HG03159 (cell line): ENCODE measurements around the gene PSMC4.
A peak's percentile ranks its signal among the peaks of the same experiment; 100 is the strongest.

Experiments
- ATAC-seq: cut with Tn5 transposase; IDR thresholded peaks from one replicate; pipeline ENCODE4 v1.9.1; 2021; ENCODE audit warnings: mild to moderate bottlenecking, moderate library complexity; ENCODE audit not compliant: unreplicated experiment

PSMC4 gene

DNA sequence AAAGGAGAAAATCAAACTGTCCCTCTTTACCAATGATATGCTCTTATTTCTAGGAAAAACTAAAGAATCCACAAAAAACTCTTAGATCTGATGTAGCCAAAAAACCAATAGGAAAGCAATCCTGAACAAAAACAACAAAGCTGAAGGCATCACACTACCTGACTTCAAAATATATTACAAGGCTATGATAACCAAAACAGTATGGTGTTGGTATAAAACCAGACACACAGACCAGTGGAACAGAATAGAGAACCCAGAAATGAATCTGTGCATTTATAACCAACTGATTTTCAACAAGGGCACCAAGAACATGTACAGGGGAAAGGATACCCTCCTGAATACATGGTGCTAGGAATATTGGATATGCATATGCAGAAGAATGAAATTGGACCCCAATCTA is 16.2 kb downstream of the PSMC4 start:
- no peak for ATAC-seq

DNA sequence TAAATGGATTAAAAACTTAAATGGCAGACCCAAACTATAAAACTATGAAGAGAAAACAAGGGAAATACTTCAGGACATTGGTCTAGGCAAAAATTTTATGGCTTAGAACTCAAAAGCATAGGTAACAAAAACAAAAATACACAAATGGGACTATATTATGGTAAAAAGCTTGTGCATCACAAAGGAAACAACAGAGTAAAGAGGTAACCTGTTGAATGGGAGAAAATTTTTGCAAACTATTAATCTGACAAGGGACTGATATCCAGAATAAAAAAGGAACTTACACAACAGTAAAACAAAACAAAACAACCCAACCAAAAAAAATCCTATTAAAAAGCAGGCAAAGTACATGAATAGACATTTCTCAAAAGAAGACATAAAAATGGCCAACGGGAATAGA is 16.6 kb downstream of the PSMC4 start:
- ATAC-seq = no peak

DNA sequence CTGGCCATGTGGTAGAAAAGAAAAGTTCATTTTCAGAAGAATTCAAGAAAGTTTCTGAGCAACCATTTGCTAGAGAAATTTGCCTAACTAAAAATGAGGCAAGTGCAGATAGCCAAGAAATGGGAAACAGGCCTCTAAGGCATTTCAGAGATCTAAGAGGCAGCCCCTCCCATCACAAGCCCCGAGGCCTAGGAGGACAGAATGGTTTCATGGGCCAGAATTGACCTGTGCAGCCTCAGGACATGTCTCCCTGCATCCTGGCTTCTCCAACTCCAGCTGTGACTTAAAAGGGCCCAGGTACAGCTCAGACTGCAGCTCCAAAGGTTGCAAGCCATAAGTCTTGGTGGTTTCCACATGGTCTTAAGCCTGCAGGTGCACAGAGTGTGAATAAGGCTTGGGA is 22.6 kb downstream of the PSMC4 start:
- ATAC-seq = no peak

DNA sequence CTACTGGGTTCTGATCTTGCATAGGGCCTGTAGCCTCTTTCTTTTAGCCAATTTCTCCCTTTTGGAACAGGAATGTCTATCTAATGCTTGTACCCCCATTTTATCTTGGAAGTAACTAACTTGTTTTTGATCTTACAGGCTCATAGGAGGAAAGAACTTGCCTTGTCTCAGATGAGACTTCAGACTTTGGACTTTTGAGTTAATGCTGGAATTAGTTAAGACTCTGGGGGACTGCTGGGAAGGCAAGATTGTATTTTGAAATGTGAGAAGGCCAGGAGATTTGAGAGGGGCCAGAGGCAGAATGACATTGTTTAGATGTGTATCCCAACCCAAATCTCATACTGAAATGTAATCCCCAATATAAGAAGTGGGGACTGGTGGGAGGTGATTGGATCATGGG is 23.4 kb downstream of the PSMC4 start:
- ATAC-seq = no peak

DNA sequence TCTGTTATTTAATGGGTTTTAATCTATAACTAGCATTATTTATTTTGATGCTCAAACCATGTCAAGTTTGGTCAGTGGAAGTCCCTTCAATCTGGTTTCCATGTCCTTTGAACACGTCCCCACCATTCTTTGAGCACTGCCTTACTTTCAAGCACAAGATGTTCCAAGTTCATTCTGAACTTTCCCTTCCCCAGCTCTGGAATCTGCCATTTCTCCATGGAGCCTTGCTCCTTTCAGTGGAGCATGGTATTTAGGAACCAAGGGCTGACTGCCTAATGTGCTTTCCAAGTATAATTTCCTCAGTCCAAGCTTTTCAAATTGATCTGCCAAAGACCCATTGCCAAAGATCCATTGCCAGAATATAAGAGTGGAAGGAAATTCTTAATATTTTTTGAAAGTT is 24.8 kb downstream of the PSMC4 start:
- ATAC-seq = no peak

DNA sequence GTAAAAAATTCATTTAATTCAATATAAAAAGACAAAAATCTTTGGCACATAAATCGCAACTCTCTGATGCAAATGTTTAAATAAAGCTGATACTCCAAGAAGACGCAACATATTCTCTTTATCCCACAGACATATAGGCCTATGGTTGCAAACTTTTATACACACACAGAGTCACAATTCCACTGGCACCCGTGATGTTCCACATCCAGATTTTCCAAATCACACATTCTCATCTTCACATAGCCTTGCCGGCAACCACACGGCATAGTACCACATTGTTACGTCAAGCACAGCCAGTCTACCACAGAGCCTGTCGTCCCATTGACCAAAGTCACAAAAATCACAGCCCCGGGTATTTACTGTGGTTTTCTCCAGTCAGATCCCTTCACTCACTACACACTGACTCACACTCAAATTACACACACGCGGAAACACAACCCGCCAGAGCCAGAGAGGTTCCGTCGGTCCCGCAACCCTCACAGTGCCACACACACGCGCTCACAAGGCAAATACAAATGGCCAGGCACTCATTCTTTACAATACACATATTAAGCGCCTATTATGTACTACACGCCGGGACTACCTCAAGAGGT is 25.3 kb downstream of the PSMC4 start:
- ATAC-seq = peak; percentile 25

DNA sequence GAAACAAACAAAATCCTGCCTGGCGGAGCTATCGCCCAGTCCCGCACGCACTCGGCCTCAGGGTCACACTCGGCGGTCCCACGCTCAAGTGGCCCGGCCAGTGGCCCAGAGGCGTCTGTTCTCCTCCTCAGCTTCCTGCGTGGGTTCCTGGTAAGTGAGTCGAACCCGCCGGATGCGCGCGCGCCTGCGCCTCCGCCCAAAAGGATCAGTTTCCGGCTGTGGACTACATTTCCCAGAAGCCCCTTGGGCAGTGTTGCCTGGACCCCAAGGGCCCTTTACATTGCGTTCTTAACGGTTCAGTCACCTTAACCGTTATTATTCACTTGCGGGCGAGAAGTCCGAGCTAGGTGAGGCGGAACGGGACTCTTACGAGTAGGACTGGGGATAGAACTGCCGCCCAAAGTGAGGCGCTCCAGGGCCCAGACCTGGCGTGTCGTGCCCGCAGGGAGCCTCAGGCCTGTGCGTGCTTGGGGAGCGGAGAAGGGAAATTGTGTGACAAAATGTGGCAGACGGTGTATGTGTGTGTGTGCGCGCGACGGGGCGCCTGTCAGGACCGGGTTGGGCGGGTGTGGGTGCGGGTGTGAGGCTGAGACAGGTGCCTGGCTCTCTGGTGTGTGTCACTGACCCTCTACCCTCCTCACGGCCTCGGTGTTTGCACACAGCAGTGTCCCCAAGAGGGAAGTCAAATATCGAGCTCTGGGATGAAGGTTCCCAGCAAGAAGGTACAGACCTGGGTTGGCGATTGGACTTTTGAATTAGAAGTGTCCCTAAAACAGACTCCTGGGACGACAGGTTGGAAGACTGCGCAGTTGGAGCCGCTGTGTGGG is 26.1 kb downstream of the PSMC4 start, which contains the start of gene ZNF546:
ZNF546 (plus strand) TSS at position 250 of the 827 bp plus-strand sequence. CDS start 1,267 bp downstream, outside the sequence.
- peak; percentile 78 for ATAC-seq

DNA sequence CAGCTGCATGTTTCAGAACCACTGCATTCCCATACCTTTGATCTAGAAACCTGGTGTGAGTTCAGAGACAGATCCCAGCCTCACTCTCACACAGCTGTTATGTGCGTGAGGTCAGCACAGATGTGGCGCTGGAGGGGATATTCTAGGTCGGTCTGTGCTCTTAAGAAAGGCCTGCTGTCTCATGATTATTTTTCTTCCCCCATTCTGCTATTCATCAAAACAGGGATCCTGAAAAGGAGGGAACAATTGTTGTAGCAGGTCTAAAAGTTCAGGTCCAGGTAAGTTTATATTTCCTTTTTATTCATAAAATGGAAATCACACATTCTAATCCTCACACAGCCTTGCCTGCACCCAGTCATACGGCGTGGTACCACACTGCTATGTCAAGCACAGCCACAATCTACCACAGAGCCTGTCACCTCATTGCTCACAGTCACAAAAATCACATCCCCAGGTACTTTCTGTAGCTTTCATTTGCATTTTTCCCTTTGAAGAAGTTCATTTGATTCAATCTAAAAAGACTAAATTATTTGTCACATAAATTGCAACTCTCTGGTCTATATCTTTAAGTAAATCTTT is 26.8 kb downstream of the PSMC4 start:
- peak; percentile 14 for ATAC-seq

DNA sequence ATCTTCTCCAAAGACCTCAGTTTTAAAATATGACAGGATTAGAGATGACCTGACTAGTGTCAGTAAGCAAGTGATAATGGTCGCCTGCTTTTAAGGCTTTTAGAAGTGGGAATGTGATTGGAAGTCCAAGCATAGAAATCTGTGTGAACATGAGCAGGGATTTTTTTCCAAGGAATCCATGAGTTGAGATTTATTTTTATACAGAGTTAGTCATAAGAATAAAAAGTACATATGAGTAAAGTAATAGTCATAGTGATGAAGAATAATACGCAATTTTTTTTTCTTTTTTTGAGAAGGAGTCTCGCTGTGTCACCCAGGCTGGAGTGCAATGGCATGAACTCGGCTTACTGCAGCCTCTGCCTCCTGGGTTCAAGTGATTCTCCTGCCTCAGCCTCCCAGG is 27.5 kb downstream of the PSMC4 start:
- no peak for ATAC-seq

DNA sequence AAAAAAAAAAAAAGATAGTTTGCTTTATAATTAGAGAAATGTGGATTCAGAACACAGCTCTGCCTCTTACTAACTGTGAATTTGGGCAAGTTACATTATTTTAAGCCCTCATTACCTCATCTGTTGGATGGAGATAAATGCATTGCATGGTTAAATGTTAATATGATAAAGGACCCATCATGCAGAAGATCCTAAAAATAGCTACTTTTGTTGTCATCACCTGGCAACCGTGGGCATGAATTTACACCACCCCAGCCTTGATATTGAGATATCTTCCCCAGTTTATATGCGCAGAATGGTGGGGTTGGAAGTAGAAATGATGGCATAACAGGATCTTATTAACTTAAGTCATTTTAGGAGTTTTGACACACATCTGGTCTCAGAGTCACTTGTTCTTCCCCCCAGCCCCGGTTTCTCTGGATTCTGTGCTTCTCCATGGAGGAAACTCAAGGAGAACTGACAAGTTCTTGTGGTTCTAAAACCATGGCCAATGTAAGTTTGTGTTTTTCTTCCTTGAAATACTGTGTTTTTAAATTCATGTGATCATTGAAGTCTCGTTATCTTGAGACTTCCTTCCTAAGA is 34.8 kb downstream of the PSMC4 start:
- no peak for ATAC-seq

DNA sequence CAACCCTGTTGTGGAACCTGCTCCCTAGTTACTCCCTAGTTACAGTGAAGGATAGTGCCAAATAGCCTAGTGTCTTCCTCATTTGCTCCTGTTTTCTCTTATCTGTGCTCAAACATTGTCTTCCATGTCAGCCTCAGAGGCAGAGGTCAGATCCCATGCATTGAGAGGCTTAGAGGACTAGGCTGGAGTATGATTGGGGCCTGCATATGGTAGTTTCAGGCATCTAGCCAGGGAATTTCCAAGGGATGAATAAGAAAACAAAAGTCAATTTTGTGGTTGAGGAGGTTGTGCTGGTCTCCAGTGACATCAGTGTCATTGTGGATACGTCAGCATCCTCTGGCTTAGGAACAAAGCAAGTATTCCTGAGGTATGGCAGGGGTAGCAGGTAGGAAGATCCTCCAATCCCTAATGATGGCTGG is 35.3 kb downstream of the PSMC4 start:
- no peak for ATAC-seq

DNA sequence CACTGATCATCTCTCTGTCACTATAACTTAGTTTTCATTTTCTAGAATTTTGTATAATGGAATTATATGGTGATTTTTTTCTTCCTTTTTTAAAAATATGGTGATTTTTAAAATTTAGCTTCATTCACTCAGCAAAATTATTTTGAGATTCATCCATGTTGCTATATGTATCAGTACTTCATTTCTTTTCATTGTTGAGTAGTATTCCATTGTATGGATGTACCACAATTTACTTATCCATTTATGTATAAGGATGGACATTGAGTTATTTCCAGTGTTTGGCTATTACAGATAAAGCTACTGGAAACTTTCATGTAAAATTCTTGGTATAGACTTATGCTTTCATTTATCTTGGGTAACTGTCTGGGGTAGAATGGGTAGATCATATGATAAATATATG is 38.7 kb downstream of the PSMC4 start:
- no peak for ATAC-seq

DNA sequence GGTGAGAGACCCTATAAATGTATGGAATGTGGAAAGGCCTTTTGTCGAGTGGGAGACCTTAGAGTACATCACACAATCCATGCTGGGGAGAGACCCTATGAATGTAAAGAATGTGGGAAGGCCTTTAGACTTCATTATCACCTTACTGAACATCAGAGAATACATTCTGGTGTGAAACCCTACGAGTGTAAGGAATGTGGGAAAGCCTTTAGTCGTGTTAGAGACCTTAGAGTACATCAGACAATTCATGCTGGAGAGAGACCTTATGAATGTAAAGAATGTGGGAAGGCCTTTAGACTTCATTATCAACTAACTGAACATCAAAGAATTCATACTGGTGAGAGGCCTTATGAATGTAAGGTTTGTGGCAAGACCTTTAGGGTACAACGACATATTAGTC is 43.0 kb downstream of the PSMC4 start:
- no peak for ATAC-seq

DNA sequence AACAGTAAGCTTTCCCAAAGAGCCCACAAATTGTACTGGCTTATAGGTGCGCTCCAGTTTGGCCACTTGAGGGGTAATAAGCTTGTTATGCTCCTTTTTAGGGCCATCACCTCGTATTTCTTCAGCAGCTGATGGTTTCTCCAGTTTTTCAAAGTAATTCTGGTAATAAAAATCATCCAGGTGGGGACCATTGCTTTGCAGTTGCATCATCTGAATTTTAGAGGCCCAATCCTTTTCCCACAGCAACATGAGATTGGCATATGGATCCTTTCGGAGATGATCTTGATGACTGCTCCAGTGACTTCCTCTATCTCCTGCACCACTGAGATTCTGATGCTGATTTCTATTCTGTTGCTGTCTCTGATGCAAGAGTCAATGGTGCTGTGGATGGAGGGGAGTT is 53.0 kb downstream of the PSMC4 start:
- no peak for ATAC-seq

DNA sequence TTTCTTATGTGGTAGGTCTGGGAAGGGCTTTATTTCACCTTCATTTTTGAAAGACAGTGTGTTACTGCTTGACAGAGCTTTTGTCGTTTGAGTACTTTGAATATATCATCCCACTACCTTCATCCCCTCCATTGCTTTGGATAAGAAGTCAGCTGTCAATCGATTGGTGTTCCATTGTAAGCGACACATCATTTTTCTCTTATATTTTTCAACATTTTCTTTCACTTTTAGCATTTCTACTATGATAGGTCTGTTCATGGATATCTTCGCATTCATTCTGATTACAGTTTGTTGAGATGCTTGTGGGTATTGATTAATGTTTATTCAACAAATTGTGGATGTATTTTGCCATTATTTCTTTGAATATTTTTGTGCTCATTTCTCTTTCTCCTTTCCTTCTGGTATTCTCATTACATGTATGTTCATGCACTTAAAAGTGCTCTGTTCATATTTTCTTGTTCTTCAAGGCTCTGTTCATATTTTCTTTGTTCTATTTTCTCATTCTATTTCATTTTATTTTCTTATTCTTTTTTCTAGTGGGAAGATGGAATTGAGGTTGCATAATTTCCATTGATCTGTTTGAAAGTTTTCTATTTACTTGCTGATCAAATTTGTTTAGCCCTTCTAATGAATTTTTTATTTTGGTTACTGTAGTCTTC is 55.1 kb downstream of the PSMC4 start:
- no peak for ATAC-seq

DNA sequence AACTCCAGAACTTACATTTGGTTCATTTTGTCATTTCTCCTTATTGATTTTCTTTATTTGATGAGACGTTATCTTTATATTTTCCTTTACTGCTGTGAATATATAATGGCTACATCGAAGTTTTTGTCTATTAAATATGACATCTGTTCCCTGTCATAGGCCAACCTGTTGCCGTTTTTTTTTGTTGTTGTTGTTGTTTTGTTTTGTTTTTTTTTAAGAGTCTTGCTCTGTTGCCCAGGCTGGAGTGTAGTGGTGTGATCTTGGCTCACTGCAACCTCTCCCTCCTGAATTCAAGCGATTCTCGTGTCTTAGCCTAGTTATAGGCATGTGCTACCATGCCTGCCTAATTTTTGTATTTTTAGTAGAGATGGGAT is 55.6 kb downstream of the PSMC4 start:
- ATAC-seq = no peak
